ENCODE measurements around the gene GPR179.

Gene GPR179

GRCh38 chr17:38349097-38349730 lies 5.5 kb upstream of the GPR179 start:
- FAIRE-seq = no peak
- no peak for DNase-seq (ENCODE audit: extremely low spot score, insufficient read length, low read depth)

DNA sequence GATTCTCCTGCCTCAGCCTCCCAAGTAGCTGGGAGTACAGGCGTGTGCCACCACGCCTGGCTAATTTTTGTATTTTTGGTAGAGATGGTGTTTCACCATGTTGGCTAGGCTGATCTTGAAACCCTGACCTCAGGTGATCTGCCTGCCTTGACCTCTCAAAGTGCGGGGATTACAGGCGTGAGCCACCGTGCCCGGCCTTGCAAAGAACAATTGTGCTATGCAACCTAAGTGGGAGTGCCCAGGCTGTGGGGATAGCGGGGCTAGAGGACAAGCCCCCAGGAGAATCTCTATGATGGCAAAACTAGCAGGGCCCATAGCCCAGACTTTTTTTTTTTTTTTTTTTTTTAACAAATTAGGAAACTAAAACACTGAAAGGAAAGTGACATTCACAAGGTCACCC lies 2.0 kb upstream of the GPR179 start:
- no peak for FAIRE-seq
- DNase-seq (ENCODE audit: extremely low spot score, insufficient read length, low read depth) = no peak

DNA sequence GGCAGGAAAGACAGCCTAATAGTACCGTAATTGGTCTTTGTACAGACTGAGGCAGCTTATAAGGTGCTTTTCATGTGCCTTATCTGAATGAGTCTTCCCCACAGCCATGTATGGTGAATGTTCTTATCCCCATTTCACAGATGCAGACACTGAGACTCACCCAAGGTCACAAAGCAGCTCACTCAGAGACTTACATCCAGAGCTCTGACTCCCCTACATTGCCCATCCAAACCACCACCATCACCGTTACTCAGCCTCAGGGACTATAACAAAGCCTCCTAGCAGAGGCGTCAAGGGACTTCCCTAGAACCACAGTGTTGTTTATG lies 627 bp upstream of the GPR179 start:
- FAIRE-seq (no peak), DNase-seq (ENCODE audit: extremely low spot score, insufficient read length, low read depth) (no peak)

- DNase-seq (ENCODE audit: extremely low spot score, insufficient read length, low read depth) = no peak
- FAIRE-seq = no peak
These were observed 709 bp downstream of the GPR179 start for GRCh38 chr17:38342886-38343607.

- no peak for FAIRE-seq
These were observed 2.6 kb downstream of the GPR179 start for GRCh38 chr17:38341035-38341721.

DNA sequence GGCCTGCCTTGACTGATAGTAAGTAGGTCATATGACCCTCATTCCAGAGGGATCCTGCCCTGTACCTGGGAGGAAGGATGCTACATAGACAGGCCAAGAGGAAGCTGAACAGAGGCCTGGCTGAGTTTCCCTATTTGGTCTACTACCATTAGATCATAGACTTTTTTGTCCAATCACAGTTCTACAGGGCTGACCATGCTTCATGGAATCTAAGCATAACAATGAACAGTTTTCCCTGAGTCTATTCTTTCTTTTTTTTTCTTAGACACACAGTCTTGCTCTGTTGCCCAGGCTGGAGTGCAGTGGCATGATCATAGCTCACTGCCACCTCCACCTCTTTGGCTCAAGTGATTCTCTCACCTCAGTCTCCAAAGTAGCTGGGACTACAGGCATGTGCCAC lies 3.9 kb downstream of the GPR179 start:
- FAIRE-seq (no peak), DNase-seq (ENCODE audit: extremely low spot score, insufficient read length, low read depth) (no peak)

More at GRCh38 chr17:38341035-38341721, 2.6 kb downstream of the GPR179 start:
- no peak for DNase-seq (ENCODE audit: extremely low spot score, insufficient read length, low read depth)

DNA sequence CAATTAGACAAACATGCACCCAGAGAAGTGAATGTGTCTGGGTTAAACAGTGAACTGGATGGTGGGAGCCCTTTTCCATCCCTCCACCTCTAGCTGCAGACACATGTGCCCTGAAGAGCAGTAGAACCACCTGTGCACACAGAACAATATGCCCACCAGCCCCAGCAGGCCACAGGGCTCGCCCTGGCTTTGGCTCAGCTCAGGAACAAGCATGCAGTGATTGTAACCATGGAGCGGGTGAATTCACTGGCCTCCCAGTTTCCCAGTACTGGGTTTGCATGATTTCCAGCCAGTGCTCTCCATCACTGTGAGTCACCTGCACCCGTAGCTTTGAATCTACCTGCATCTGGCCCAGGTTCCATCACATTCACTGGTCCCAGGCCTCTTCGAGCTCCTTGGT lies 5.2 kb downstream of the GPR179 start:
- no peak for DNase-seq (ENCODE audit: extremely low spot score, insufficient read length, low read depth)
- FAIRE-seq = no peak

DNA sequence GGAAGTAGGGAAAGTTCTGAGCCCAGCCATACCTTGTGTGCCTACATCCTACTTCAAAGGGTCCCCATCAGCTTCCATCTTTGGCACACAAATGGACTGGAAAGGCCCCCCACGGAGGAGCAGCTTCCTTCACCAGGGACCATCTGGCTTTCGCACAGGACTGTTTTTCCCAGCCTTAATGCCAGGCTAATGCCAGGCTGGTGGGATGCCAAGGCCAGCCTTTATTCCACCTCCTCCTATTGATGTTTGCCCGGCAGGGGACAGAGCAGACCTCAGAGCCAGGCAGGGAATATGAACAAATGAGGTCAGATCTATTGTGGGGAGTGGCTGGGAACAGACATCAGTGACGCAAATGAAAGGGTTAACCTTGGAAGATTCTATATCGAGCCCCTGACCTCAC lies 5.7 kb downstream of the GPR179 start:
- DNase-seq (ENCODE audit: extremely low spot score, insufficient read length, low read depth) = no peak
- FAIRE-seq = no peak

- no peak for FAIRE-seq
- no peak for DNase-seq (ENCODE audit: extremely low spot score, insufficient read length, low read depth)
These were observed 6.9 kb downstream of the GPR179 start for GRCh38 chr17:38336838-38337237.

- no peak for DNase-seq (ENCODE audit: extremely low spot score, insufficient read length, low read depth)
- FAIRE-seq = no peak
These were observed 9.0 kb downstream of the GPR179 start for GRCh38 chr17:38334480-38335364.

DNA sequence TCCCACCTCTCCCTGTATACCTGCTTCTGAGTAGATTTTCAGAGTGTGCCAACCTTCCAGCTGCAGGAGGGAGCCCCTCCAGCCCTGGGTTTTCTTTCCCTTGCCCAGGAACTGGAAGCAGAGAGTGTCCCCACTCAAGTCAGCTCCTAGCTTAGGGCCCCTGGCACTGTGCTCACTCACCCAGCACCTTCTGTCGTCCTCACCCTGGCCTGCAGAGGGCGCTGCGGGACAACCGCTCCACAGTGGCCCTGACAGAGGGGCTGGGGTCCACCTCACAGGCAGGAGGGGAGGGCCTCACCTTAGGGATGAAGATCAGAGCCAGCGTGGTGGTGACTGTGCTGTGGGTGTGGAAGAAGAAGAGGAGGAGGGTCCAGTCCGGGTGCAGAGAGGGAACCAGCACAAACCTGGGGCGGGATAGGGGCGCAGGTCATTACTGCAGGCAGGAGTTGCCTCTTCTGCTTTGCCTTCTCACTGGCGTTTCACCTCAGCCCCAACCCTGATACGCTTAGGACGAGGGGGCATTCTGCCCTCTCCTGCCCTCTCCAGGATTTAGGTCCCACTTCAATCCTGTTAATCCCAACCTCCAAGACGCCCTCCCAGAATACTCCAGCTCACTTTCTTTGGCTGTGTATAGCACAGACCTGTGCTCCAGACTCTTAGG lies 10.0 kb downstream of the GPR179 start:
- FAIRE-seq (no peak), DNase-seq (ENCODE audit: extremely low spot score, insufficient read length, low read depth) (no peak)

DNA sequence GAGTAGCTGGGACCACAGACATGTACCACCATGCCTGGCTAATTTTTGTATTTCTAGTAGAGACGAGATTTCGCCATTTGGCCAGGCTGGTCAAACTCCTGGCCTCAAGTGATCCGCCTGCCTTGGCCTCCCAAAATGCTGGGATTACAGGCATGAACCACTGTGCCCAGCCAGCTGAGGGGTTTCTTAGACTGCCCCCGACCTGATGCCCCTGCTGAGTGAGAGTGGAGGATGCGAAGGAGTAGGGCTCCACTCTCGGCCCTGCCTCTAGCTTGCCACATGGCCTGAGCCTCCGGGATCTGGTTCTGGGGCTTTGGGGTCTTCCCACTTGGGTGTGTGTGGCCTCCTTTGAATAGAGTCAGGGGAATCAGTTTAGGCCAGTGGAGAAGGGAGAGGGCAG lies 11.0 kb downstream of the GPR179 start:
- DNase-seq (ENCODE audit: extremely low spot score, insufficient read length, low read depth) (no peak), FAIRE-seq (no peak)

GRCh38 chr17:38330941-38331411 lies 12.8 kb downstream of the GPR179 start:
- DNase-seq (ENCODE audit: extremely low spot score, insufficient read length, low read depth) (no peak), FAIRE-seq (no peak)

GRCh38 chr17:38329808-38330730 lies 13.7 kb downstream of the GPR179 start:
- no peak for DNase-seq (ENCODE audit: extremely low spot score, insufficient read length, low read depth)
- FAIRE-seq = no peak

DNA sequence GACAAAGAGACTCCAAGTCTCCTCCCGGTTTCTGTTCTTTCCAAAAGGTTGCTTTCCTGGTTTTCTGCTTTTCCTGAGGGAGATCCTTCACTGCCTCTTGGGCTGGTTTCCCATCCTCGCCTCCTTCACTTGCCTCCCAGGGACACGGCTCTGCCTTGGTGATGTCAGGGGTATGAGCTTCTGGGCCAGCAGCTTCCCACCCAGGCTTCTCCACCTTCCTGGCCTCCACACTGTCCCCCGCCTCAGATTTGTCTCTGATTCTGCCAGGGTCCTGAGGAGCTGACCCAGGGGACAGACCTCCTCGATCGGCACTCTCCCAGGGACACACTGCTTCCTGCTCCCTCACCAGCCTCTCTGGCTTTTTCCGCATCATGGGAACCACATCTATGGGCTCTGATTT lies 14.5 kb downstream of the GPR179 start:
- FAIRE-seq = no peak
- DNase-seq (ENCODE audit: extremely low spot score, insufficient read length, low read depth) = no peak

- DNase-seq (ENCODE audit: extremely low spot score, insufficient read length, low read depth) = no peak
These were observed 15.1 kb downstream of the GPR179 start for GRCh38 chr17:38328620-38329019.

DNA sequence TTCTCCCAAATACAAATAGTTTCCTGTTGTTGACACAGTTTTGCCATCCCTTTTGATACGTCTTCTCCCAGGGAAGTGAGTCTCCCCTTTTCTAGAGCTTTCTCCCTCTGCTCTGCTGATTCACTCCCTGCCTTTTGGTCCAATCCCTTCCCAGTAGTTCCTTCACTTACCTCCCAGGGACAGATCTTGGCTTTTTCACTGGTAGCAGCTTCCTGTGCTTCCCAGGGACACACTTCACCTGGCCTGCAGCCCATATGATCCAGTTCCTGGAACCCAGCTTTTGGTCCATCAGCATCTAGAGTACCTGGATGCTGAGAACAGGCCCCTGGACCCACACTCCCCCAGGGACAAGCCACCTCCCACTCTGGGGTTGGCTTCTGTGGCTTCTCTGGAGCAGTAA lies 15.8 kb downstream of the GPR179 start:
- no peak for FAIRE-seq
- DNase-seq (ENCODE audit: extremely low spot score, insufficient read length, low read depth) = no peak

More at GRCh38 chr17:38328620-38329019, 15.1 kb downstream of the GPR179 start:
- no peak for FAIRE-seq

GRCh38 chr17:38326996-38327792 lies 16.6 kb downstream of the GPR179 start:
- DNase-seq (ENCODE audit: extremely low spot score, insufficient read length, low read depth) (no peak), FAIRE-seq (no peak)
